ENCODE measurements around the gene EHF. TPM values are rescaled to one million over a fixed set of nuclear protein-coding genes. Genes with fewer than 3 reads are reported as not detected.

The EHF gene
- polyA plus RNA-seq, 1 of the 3 experiments (the other 2 are of a cell fraction), result not detected

DNA sequence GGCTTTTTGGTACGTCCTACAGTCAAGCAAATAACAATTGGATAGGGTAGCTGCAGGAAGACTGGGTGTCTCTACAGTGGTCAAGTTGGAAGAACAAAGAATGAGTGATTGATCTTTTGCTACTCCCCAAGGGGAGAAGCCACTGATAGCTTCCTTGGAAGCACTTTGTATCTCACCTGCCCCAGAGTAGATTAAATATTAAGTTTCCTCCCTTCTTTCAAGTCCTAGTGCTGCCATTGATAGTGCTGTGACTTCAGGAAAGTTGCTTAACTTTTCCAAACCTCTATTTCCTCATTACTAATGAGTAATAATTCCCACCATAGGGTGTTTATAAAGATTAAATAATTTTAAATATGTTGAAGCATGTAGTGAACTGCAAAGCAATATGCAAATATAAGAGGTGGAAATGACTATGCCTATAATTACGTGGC, 35.6 kb upstream of the EHF start:
- no peaks in the 10 kb centered on the region for H3K36me3 ChIP-seq (replicated peaks in 1 of 2; ENCODE audit: control insufficient read depth in 1 of 2, insufficient read depth in 2 of 2, low read length in 1 of 2)
- no peak overlapping the region for H3K9ac ChIP-seq
- POLR2A ChIA-PET, result no interaction called here
- H3K79me2 ChIP-seq (ENCODE audit: insufficient read depth), result no peaks in the 10 kb centered on the region
- H3K27ac ChIP-seq (ENCODE audit: low read depth in 2 of 2, low read length in 1 of 2), result no peak overlapping the region
- TF ChIP-seq GATA2 (CRISPR knock-in tag; IDR thresholded peaks at IDR 0.05), result no peak
- TF ChIP-seq, protein P1, sequence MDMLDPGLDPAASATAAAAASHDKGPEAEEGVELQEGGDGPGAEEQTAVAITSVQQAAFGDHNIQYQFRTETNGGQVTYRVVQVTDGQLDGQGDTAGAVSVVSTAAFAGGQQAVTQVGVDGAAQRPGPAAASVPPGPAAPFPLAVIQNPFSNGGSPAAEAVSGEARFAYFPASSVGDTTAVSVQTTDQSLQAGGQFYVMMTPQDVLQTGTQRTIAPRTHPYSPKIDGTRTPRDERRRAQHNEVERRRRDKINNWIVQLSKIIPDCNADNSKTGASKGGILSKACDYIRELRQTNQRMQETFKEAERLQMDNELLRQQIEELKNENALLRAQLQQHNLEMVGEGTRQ (IDR thresholded peaks at IDR 0.05; ENCODE audit: borderline replicate concordance, low read depth, low read length), result no peak
- TF ChIP-seq POLR2AphosphoS5 (IDR thresholded peaks at IDR 0.05; ENCODE audit: low read depth, low read length), result no peak
- no peak for TF ChIP-seq SMC3 (IDR thresholded peaks at IDR 0.05; ENCODE audit: low read depth, low read length)
- TF ChIP-seq EZH2phosphoT487 (IDR thresholded peaks at IDR 0.05; ENCODE audit: borderline replicate concordance, low read depth), result no peak
- TF ChIP-seq, protein P2, sequence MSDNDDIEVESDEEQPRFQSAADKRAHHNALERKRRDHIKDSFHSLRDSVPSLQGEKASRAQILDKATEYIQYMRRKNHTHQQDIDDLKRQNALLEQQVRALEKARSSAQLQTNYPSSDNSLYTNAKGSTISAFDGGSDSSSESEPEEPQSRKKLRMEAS (IDR thresholded peaks at IDR 0.05; ENCODE audit: low read depth), result no peak
- TF ChIP-seq FOXJ3 (CRISPR knock-in tag; IDR thresholded peaks at IDR 0.05), result no peak
- no peak for TF ChIP-seq NFIC (IDR thresholded peaks at IDR 0.05; ENCODE audit: borderline replicate concordance)
- TF ChIP-seq MEF2A (IDR thresholded peaks at IDR 0.05; ENCODE audit: borderline replicate concordance, low read depth), result no peak
- H3K9me2 ChIP-seq, result no peaks in the 10 kb centered on the region
- H3F3A ChIP-seq (replicated peaks; ENCODE audit: insufficient read depth), result no peaks in the 10 kb centered on the region
- no peak for DNase-seq
- H3K4me1 ChIP-seq (ENCODE audit: control insufficient read depth in 1 of 2, insufficient read depth in 2 of 2, low read depth in 1 of 2, low read length in 1 of 2), result peaks cover 0 to 4% of the 10 kb centered on the region in 2 experiments; a peak in 1 of 4 replicates
- H3K9me3 ChIP-seq, result no peaks in the 10 kb centered on the region
- peaks cover 10% of the 10 kb centered on the region; the same call in 1 of the 2 replicates for H3K27me3 ChIP-seq (ENCODE audit: insufficient read depth)
- no peaks in the 10 kb centered on the region for H4K20me1 ChIP-seq (ENCODE audit: insufficient read depth)
- no peak overlapping the region for H2AFZ ChIP-seq (ENCODE audit: low read depth)
- CTCF ChIA-PET, result interaction anchor here (0.7 to 5.9 kb wide), 41 partner anchors 11 to 827 kb away, joined by 3 to 88 read pairs (median 5); partner anchors contain the start of gene ELF5
- no peak overlapping the region for H3K4me2 ChIP-seq
- H3K4me3 ChIP-seq (ENCODE audit: low read depth in 2 of 2, low read length in 1 of 2), result no peak overlapping the region
- 41% methylated on average over 2 of the region's 2 CpGs for WGBS (ENCODE audit: low lambda C conversion rate)

DNA sequence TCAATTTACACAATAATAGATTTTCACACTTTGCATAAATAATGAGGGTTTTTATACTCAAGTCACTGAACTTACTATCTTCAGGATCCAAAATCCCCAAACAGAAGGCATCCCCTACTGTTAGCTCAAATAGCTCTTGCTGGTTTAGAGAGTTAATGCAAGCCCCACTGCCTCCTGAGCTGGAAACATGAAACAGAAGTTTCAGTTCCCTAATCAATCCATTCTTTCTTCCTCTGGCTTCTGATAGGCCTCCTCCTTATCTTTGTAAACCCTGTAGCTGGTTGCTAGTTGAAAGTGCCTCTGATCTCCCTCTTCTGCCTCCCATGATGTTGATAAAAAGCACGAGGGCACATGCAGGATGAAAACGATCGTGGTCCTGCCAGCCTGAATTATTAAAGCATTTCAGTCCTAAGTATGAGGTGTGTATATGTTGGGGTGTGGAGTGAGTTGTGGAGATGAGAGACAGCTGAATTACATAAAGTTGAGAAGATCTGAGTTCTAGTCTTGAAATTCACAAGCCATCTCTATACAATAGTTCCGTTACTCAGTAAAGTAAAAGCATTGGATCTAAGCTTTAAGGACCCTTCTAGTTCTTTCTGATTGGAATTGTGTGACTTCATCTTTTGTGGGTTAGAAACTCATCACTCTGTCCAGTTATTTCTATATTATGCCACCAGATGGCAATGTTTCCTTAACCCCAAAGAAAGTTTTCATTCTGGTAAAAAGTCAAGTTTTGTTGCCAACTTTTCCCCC, 35.0 kb upstream of the EHF start:
- DNase-seq, result peak; percentile 33
- H3K27me3 ChIP-seq (ENCODE audit: insufficient read depth), result peaks cover 4% of the 10 kb centered on the region; the same call in 1 of the 2 replicates
- ChIA-PET CTCF (interaction anchor here (0.6 to 5.9 kb wide), 77 partner anchors 8 to 1870 kb away, joined by 3 to 88 read pairs (median 4); partner anchors contain the start of genes APIP, EHF, ELF5 and PDHX), POLR2A (no interaction called here)
- no peaks in the 10 kb centered on the region for H3K9me3 ChIP-seq
- H3K9me2 ChIP-seq, result no peaks in the 10 kb centered on the region
- no peak overlapping the region for H3K9ac ChIP-seq
- H4K20me1 ChIP-seq (ENCODE audit: insufficient read depth), result no peaks in the 10 kb centered on the region
- no peak for TF ChIP-seq NFIC (IDR thresholded peaks at IDR 0.05; ENCODE audit: borderline replicate concordance)
- no peak for TF ChIP-seq FOXJ3 (CRISPR knock-in tag; IDR thresholded peaks at IDR 0.05)
- TF ChIP-seq, protein P3, sequence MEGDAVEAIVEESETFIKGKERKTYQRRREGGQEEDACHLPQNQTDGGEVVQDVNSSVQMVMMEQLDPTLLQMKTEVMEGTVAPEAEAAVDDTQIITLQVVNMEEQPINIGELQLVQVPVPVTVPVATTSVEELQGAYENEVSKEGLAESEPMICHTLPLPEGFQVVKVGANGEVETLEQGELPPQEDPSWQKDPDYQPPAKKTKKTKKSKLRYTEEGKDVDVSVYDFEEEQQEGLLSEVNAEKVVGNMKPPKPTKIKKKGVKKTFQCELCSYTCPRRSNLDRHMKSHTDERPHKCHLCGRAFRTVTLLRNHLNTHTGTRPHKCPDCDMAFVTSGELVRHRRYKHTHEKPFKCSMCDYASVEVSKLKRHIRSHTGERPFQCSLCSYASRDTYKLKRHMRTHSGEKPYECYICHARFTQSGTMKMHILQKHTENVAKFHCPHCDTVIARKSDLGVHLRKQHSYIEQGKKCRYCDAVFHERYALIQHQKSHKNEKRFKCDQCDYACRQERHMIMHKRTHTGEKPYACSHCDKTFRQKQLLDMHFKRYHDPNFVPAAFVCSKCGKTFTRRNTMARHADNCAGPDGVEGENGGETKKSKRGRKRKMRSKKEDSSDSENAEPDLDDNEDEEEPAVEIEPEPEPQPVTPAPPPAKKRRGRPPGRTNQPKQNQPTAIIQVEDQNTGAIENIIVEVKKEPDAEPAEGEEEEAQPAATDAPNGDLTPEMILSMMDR (IDR thresholded peaks at IDR 0.05), result peak; percentile 74
- peak; percentile 82 for TF ChIP-seq RAD21 (IDR thresholded peaks at IDR 0.05; ENCODE audit: low read length)
- TF ChIP-seq, protein P4, sequence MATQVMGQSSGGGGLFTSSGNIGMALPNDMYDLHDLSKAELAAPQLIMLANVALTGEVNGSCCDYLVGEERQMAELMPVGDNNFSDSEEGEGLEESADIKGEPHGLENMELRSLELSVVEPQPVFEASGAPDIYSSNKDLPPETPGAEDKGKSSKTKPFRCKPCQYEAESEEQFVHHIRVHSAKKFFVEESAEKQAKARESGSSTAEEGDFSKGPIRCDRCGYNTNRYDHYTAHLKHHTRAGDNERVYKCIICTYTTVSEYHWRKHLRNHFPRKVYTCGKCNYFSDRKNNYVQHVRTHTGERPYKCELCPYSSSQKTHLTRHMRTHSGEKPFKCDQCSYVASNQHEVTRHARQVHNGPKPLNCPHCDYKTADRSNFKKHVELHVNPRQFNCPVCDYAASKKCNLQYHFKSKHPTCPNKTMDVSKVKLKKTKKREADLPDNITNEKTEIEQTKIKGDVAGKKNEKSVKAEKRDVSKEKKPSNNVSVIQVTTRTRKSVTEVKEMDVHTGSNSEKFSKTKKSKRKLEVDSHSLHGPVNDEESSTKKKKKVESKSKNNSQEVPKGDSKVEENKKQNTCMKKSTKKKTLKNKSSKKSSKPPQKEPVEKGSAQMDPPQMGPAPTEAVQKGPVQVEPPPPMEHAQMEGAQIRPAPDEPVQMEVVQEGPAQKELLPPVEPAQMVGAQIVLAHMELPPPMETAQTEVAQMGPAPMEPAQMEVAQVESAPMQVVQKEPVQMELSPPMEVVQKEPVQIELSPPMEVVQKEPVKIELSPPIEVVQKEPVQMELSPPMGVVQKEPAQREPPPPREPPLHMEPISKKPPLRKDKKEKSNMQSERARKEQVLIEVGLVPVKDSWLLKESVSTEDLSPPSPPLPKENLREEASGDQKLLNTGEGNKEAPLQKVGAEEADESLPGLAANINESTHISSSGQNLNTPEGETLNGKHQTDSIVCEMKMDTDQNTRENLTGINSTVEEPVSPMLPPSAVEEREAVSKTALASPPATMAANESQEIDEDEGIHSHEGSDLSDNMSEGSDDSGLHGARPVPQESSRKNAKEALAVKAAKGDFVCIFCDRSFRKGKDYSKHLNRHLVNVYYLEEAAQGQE (IDR thresholded peaks at IDR 0.05; ENCODE audit: low read depth, low read length), result no peak
- TF ChIP-seq MEF2A (IDR thresholded peaks at IDR 0.05; ENCODE audit: borderline replicate concordance, low read depth), result no peak
- TF ChIP-seq RCOR1 (IDR thresholded peaks at IDR 0.05; ENCODE audit: low read length), result no peak
- TF ChIP-seq POLR2AphosphoS5 (IDR thresholded peaks at IDR 0.05; ENCODE audit: low read depth, low read length), result no peak
- peak; percentile 77 for TF ChIP-seq SMC3 (IDR thresholded peaks at IDR 0.05; ENCODE audit: low read depth, low read length)
- TF ChIP-seq, protein P5, sequence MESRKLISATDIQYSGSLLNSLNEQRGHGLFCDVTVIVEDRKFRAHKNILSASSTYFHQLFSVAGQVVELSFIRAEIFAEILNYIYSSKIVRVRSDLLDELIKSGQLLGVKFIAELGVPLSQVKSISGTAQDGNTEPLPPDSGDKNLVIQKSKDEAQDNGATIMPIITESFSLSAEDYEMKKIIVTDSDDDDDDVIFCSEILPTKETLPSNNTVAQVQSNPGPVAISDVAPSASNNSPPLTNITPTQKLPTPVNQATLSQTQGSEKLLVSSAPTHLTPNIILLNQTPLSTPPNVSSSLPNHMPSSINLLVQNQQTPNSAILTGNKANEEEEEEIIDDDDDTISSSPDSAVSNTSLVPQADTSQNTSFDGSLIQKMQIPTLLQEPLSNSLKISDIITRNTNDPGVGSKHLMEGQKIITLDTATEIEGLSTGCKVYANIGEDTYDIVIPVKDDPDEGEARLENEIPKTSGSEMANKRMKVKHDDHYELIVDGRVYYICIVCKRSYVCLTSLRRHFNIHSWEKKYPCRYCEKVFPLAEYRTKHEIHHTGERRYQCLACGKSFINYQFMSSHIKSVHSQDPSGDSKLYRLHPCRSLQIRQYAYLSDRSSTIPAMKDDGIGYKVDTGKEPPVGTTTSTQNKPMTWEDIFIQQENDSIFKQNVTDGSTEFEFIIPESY (IDR thresholded peaks at IDR 0.05; ENCODE audit: borderline replicate concordance, low read depth), result no peak
- no peak for TF ChIP-seq SIN3A (IDR thresholded peaks at IDR 0.05; ENCODE audit: borderline replicate concordance, low read depth, low read length)
- H3K4me1 ChIP-seq (ENCODE audit: control insufficient read depth in 1 of 2, insufficient read depth in 2 of 2, low read depth in 1 of 2, low read length in 1 of 2), result peaks cover 0 to 4% of the 10 kb centered on the region in 2 experiments; a peak in 1 of 4 replicates
- H3K36me3 ChIP-seq (replicated peaks in 1 of 2; ENCODE audit: control insufficient read depth in 1 of 2, insufficient read depth in 2 of 2, low read length in 1 of 2), result no peaks in the 10 kb centered on the region
- 3% methylated on average over 4 of the region's 4 CpGs for WGBS (ENCODE audit: low lambda C conversion rate)
- no peak overlapping the region; a peak in 1 of 4 replicates for H3K4me3 ChIP-seq (ENCODE audit: low read depth in 2 of 2, low read length in 1 of 2)
- peak overlapping the region; percentile 50; the same call in 1 of the 2 replicates for H2AFZ ChIP-seq (ENCODE audit: low read depth)
- no peak overlapping the region for H3K4me2 ChIP-seq
- no peak overlapping the region for H3K27ac ChIP-seq (ENCODE audit: low read depth in 2 of 2, low read length in 1 of 2)
- H3K79me2 ChIP-seq (ENCODE audit: insufficient read depth), result no peaks in the 10 kb centered on the region
- H3F3A ChIP-seq (replicated peaks; ENCODE audit: insufficient read depth), result no peaks in the 10 kb centered on the region

All from SK-N-SH (cell line).